ENCODE results near the gene BUD31. TPM values are rescaled to one million over a fixed set of nuclear protein-coding genes. Genes with fewer than 3 reads are reported as not detected.

Gene BUD31
- total RNA-seq, 6 experiments from 2014 or later: 134 to 147 (median 146) TPM

DNA sequence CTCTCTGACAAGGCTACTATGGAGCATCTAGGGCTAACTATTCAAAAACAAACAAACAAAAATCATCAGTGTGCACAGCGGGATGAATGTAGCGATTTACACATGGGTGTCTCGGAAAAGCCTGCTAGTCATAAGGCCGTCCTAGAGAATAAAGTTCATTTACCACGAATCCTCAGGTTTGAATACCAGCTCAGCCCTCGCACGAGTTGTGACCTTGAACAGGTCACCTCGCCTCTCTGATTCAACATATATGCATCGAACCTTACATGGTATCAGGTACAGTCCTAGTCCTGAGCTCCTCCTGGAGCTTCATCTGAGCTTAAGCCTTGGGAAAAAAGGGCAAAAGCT is 56.6 kb downstream of the BUD31 start:
- DNase-seq: no peak
- peak overlapping the region; percentile 95 for H3K4me3 Mint-ChIP-seq
- peaks cover 11% of the 10 kb centered on the region for H3K27me3 Mint-ChIP-seq (ENCODE audit: insufficient read depth)
- H3K9me3 Mint-ChIP-seq: no peaks in the 10 kb centered on the region
- H3K4me1 Mint-ChIP-seq (ENCODE audit: low read depth): peaks cover 24% of the 10 kb centered on the region
- TF ChIP-seq, protein P1, sequence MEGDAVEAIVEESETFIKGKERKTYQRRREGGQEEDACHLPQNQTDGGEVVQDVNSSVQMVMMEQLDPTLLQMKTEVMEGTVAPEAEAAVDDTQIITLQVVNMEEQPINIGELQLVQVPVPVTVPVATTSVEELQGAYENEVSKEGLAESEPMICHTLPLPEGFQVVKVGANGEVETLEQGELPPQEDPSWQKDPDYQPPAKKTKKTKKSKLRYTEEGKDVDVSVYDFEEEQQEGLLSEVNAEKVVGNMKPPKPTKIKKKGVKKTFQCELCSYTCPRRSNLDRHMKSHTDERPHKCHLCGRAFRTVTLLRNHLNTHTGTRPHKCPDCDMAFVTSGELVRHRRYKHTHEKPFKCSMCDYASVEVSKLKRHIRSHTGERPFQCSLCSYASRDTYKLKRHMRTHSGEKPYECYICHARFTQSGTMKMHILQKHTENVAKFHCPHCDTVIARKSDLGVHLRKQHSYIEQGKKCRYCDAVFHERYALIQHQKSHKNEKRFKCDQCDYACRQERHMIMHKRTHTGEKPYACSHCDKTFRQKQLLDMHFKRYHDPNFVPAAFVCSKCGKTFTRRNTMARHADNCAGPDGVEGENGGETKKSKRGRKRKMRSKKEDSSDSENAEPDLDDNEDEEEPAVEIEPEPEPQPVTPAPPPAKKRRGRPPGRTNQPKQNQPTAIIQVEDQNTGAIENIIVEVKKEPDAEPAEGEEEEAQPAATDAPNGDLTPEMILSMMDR (IDR thresholded peaks at IDR 0.05): no peak
- peaks cover 18% of the 10 kb centered on the region for H3K36me3 Mint-ChIP-seq (ENCODE audit: low read depth)
- H3K27ac Mint-ChIP-seq: peak overlapping the region; percentile 92

DNA sequence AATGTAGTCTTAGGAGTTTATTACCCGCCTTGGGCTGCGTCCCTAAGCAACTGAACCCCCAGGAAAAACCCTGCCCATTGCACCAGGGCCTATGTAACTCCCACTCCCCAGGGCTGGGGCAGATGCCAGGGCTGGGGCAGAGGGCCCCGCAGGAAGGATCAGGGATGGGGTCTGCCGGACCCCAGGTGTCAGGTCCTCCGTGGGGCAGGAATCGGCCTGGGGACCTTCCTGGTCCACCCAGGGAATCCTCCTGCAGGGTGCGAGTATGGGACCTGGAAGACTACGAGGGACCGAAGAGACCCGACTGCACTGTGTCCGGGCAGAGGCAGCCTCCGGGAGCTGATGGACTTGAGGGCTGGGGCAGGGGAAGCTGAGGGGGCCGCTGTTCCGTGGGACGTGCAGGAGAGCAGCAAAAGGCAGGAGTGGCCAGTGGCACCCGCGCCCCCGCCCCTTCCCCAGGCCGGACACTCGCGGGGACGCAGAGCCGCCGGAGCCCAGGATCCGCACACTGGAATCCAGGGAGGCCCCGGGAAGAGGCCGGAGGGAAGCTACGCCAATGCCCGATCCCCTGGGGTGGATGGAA is 59.7 kb downstream of the BUD31 start:
- H3K4me3 Mint-ChIP-seq: no peak overlapping the region
- peaks cover 11% of the 10 kb centered on the region for H3K27me3 Mint-ChIP-seq (ENCODE audit: insufficient read depth)
- H3K9me3 Mint-ChIP-seq: no peaks in the 10 kb centered on the region
- peaks cover 34% of the 10 kb centered on the region for H3K4me1 Mint-ChIP-seq (ENCODE audit: low read depth)
- H3K27ac Mint-ChIP-seq: no peak overlapping the region
- peaks cover 21% of the 10 kb centered on the region for H3K36me3 Mint-ChIP-seq (ENCODE audit: low read depth)
- no peak for DNase-seq
- TF ChIP-seq, protein P1 (IDR thresholded peaks at IDR 0.05): no peak

Other genes with a start within 250 kb of the BUD31 start
- not detected for gene KPNA7, start 200.9 kb upstream of the BUD31 start, total RNA-seq (2021; fragmentation: NEBNext Ultra II Directional; extraction: Animal tissue kit (Norgen Biotek cat#: 25700))
- under 1 TPM in 1 of 6 experiments, not detected in 5; 0.05 TPM for gene MYH16, start 136.1 kb upstream of the BUD31 start, total RNA-seq (2021; fragmentation: NEBNext Ultra II Directional; extraction: Animal tissue kit (Norgen Biotek cat#: 25700))
- gene ARPC1A, start 83.1 kb upstream of the BUD31 start, total RNA-seq (2021; fragmentation: NEBNext Ultra II Directional; extraction: Animal tissue kit (Norgen Biotek cat#: 25700)): 100 to 1,000 TPM; 261 to 285 (median 281) TPM
- gene ARPC1B, start 34.2 kb upstream of the BUD31 start, total RNA-seq (2021; fragmentation: NEBNext Ultra II Directional; extraction: Animal tissue kit (Norgen Biotek cat#: 25700)): 100 to 1,000 TPM; 233 to 281 (median 249) TPM
- 100 to 1,000 TPM; 148 to 213 (median 180) TPM for gene PDAP1, start 372 bp upstream of the BUD31 start, total RNA-seq (2021; fragmentation: NEBNext Ultra II Directional; extraction: Animal tissue kit (Norgen Biotek cat#: 25700))
- 1 to 10 TPM; 4.5 to 8.6 (median 6.7) TPM for gene PTCD1, start 29.8 kb downstream of the BUD31 start, total RNA-seq (2021; fragmentation: NEBNext Ultra II Directional; extraction: Animal tissue kit (Norgen Biotek cat#: 25700))
- 10 to 100 TPM; 26.7 to 34.0 (median 29.2) TPM for gene CPSF4, start 30.0 kb downstream of the BUD31 start, total RNA-seq (2021; fragmentation: NEBNext Ultra II Directional; extraction: Animal tissue kit (Norgen Biotek cat#: 25700))
- 100 to 1,000 TPM; 388 to 466 (median 440) TPM for gene ATP5MF, start 57.2 kb downstream of the BUD31 start, total RNA-seq (2021; fragmentation: NEBNext Ultra II Directional; extraction: Animal tissue kit (Norgen Biotek cat#: 25700))
- gene ZNF789, start 63.9 kb downstream of the BUD31 start, total RNA-seq (2021; fragmentation: NEBNext Ultra II Directional; extraction: Animal tissue kit (Norgen Biotek cat#: 25700)): 1 to 10 TPM; 5.2 to 6.4 (median 5.6) TPM
- gene ZNF394, start 91.3 kb downstream of the BUD31 start, total RNA-seq (2021; fragmentation: NEBNext Ultra II Directional; extraction: Animal tissue kit (Norgen Biotek cat#: 25700)): 10 to 100 TPM; 12.7 to 15.1 (median 14.4) TPM
- gene ZKSCAN5, start 95.7 kb downstream of the BUD31 start, total RNA-seq (2021; fragmentation: NEBNext Ultra II Directional; extraction: Animal tissue kit (Norgen Biotek cat#: 25700)): 10 to 100 TPM in 5 of 6 experiments, 1 to 10 TPM in 1; 10.0 to 12.8 (median 11.3) TPM
- gene FAM200A, start 143.1 kb downstream of the BUD31 start, total RNA-seq (2021; fragmentation: NEBNext Ultra II Directional; extraction: Animal tissue kit (Norgen Biotek cat#: 25700)): 1 to 10 TPM; 3.6 to 5.5 (median 5.3) TPM
- 10 to 100 TPM; 38.6 to 50.0 (median 43.5) TPM for gene ZNF655, start 149.7 kb downstream of the BUD31 start, total RNA-seq (2021; fragmentation: NEBNext Ultra II Directional; extraction: Animal tissue kit (Norgen Biotek cat#: 25700))
- gene TMEM225B, start 189.3 kb downstream of the BUD31 start, total RNA-seq (2021; fragmentation: NEBNext Ultra II Directional; extraction: Animal tissue kit (Norgen Biotek cat#: 25700)): 1 to 10 TPM in 1 of 6 experiments, under 1 TPM in 5; 0.24 to 1.4 (median 0.52) TPM
- 10 to 100 TPM in 3 of 6 experiments, 1 to 10 TPM in 3; 9.3 to 12.6 (median 9.9) TPM for gene ZSCAN25, start 208.0 kb downstream of the BUD31 start, total RNA-seq (2021; fragmentation: NEBNext Ultra II Directional; extraction: Animal tissue kit (Norgen Biotek cat#: 25700))